Measurements from ENCODE around the gene NT5M.

Gene NT5M

DNA sequence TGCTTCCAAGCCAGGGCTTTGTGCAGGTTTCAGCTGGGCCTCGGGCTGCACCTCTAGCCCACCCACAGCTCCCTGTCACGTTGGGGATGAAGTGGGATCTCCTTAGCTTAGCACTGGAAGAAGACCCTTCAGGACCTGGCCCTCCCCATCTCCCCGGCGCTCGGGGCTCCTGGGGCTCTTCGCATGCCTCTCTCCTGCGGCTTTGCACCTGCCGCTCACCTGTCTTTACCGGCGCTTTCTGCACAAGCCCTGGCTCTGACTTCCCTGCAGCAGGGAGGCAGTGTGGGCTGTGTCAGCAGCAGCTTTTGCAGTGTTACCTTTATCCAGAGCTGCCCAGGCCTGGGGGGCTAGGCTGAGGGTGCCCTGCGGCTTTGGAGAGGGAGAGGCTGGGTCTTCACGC is 52.3 kb downstream of the NT5M start:
- no peak for DNase-seq (ENCODE audit: low read depth, low spot score)

DNA sequence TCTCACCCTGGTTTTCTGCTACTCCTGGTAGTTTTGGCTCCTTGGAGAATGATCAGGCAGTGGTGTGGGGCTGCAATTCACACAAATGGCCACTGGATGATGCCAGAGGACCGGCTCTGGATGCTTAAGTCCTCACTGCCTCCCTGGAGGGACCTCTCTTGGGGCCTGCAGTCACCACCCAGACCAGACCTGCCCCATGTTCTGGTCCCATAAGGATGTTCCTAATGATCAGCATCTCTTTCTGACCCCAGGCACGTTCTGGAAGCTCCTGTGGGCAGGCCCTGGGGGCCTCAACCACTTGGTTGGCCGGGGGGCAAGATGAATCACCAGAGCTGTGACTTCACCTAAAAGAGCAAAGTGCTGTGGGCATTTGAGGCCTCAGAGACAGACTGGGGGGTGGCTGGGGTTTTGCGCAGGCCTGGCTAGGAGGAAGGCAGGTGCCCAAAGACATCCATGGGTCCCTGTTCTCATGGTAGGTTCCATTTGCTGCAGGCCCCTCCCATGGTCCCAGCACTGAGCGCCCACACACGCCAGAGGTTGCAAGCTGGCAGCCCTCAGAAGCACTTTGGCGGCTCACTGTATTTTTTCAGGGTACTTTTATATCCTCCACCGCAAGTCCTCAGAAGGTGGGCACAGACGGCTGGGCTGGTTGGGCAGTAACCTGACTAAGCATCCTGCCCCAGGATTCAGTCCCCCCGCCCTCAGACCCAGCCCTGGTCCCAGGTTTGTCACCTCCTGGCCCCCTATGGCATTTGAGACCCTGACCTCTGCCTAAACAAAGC is 53.2 kb downstream of the NT5M start:
- DNase-seq (ENCODE audit: low read depth, low spot score) = peak; percentile 32

DNA sequence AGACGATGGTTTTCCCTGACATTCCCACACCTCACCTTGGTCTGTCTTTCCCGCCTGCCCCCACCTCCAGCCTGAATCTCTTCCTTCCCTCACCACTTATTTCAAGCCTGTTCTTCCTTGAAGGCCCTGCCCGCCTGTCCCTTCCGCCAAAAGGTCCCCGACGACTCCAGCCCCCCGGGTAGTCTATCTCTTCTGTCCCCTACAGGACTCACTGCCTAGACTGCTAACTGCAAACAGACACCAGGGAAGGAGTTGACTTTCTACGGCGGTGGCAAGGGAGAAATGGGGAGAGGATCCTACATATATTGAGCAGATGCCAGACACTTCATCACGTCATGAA is 53.7 kb downstream of the NT5M start:
- no peak for DNase-seq (ENCODE audit: low read depth, low spot score)

- no peak for DNase-seq (ENCODE audit: low read depth, low spot score)
Observed at GRCh38 chr17:17358060-17358751, 55.0 kb downstream of the NT5M start.

DNA sequence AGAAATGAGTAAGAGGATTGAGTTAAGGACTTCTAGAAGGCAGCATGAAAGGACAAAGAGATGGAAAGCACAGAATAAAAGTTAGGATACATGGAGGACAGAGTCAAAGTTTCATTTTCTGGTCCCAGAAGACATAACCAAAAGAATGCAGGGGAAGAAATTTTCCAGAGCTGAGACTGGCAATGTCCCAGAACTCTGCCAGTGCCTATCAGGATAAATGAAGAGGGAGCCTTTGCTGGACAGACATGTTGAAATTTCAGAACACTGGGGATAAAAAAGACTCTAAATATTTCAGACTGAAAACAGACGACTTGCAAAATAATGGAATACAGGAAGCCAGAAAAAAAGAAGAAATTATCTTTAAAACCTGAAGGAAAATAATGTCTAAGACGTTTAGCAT is 55.7 kb downstream of the NT5M start:
- DNase-seq (ENCODE audit: low read depth, low spot score) = no peak

GRCh38 chr17:17359271-17359670 is 56.1 kb downstream of the NT5M start:
- DNase-seq (ENCODE audit: low read depth, low spot score) = no peak

GRCh38 chr17:17360087-17360730 is 57.0 kb downstream of the NT5M start:
- DNase-seq (ENCODE audit: low read depth, low spot score) = no peak

DNA sequence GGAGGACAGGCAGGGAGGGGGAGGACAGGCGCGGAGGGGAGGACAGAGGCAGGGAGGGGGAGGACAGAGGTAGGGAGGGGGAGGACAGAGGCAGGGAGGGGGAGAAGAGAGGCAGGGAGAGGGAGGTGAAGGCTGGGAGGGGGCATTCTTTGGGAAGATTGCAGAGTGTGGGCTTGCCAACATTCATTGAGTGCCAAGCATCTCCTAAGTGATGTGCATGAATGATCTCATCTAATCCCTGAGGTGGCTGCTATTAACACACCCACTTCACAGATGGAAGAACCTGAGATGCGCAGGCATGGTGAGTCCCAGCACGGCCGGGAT is 58.3 kb downstream of the NT5M start:
- DNase-seq (ENCODE audit: low read depth, low spot score) = no peak

DNA sequence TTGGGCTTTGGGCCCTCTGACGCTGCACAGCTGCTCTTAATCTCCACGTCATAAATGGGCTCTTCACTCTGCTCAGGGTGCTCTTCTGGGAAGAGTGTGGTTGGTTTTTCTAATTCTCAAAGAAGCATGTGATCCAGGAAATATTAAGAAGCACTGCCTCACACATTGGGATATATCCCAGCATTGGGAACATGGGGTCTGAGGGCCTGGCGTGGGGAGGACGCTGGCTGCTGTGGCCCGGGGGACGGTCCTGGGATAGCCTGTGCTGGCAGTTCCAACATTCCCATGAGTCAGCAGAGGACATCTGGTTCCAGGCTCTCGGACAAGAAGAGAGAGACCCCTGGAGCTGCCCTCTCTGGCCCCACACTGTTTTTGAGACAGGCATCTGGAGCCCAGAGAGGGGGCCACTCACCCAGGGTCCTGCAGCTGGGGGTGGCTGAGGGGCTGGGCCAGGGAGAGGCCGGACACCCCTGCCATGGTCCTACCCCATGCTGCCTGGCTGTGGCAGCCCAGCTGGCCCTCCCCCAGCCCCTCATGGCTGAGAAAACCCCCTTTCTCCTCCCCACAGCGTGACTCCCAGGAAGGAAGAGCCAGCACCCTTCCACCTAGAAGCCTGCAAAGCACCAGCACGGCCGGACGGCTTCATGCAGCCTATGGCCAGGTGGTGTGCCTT is 58.8 kb downstream of the NT5M start:
- no peak for DNase-seq (ENCODE audit: low read depth, low spot score)

- DNase-seq (ENCODE audit: low read depth, low spot score) = no peak
Observed at GRCh38 chr17:17362540-17362930, 59.4 kb downstream of the NT5M start.

GRCh38 chr17:17363638-17364337 is 60.6 kb downstream of the NT5M start:
- DNase-seq (ENCODE audit: low read depth, low spot score) = no peak

GRCh38 chr17:17364338-17364667 is 61.1 kb downstream of the NT5M start:
- no peak for DNase-seq (ENCODE audit: low read depth, low spot score)

GRCh38 chr17:17365476-17366110 is 62.4 kb downstream of the NT5M start:
- DNase-seq (ENCODE audit: low read depth, low spot score) = no peak

DNA sequence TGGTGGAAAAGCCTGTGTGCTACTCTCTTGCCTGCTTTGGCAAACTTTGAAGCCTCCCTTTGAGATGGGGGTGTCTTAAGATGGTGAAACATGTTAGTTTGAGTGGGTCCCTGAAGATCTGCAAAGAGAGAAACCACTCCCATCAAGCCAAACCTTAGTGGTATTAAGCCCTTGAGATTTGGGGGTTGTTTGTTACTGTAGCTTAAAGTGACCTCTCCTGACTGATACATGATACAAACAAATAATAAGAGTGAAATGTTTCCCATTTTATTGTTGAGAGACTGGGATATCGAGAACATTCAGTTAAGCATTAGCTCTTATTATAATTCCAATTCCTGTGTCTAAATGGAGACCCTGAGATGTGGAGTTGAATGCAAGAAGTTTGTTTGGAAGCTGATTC is 63.1 kb downstream of the NT5M start:
- no peak for DNase-seq (ENCODE audit: low read depth, low spot score)

DNA sequence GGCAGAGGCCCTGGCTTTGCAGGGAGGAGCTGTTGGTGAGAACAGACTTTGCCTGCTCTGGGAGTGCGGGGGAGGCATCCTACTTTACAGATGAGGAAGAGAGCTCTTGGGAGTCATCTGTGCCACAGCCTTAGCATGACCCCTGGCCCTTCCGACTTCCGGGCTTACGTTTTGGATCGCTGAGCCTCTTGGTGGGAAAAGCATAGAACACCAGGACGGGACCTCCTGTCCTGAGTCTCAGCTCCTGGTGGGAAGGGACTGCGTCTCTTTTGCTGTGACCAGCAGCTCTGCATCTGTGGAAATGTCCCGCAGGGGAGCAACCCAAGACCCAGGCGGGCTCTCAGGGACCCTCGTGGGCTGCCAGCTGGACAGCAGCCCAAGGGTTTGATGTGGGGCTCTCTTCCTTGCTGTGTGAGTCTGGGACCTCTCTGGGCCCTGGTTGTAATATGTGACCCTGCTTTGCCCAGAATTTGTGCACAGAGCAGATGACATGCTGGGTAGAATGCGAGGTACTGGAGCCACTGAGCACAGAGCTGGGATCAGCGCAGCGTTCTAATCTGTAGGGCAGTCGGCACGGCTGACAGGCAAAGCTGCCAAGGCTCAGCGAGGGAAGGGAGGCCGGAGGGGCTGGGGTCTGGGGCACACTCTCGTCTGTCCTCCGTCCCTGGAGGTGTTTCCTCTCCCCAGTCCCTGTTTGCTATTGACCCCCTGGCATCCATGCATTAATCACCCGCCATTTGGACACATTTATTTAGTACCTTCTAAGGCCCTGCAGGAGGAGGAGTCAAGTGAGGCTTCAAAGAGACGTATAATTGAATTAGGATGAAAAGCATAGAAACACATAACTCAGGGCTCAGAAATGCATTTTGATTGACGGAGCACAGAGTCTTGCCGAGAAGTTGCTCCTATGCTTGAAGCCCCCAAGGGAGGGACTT is 64.0 kb downstream of the NT5M start:
- DNase-seq (ENCODE audit: low read depth, low spot score) = no peak

- no peak for DNase-seq (ENCODE audit: low read depth, low spot score)
Observed at GRCh38 chr17:17367931-17368330, 64.8 kb downstream of the NT5M start.

GRCh38 chr17:17370711-17371110 is 67.5 kb downstream of the NT5M start:
- no peak for DNase-seq (ENCODE audit: low read depth, low spot score)

DNA sequence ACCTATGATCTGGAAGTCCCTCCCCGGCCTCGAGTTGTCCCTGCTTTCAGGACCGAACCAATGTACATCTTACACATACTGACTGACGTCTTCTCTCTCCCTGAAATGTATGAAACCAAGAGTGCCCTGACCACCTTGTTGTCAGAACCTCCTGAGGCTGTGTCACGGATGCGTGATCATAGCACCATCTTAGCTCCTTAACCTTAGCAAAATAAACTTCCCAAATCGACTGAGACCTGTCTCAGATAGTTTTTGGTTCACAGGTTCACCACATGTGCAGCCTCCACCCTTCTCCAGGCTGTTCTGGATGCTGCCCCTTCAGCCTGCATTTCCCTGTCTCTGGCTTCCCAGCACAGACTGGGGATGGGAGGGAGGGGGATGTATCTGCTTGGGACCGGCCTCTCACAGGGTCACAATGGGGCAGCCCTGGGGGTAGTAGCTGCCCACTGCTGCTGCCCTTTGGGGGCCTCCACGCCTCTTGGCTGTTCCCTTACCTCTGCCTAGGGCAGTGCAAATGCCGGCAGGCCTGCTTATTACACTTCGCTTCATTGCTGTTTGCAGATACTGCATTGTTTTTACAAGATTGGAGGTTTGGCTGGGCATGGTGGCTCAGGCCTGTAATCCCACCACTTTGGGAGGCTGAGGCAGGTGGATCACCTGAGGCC is 69.8 kb downstream of the NT5M start:
- no peak for DNase-seq (ENCODE audit: low read depth, low spot score)

GRCh38 chr17:17375841-17376240 is 72.7 kb downstream of the NT5M start:
- DNase-seq (ENCODE audit: low read depth, low spot score) = no peak

- no peak for DNase-seq (ENCODE audit: low read depth, low spot score)
Observed at GRCh38 chr17:17376362-17376761, 73.2 kb downstream of the NT5M start.

Measured in activated CD4-positive, CD25-positive, alpha-beta regulatory T cell treated with anti-CD3 and anti-CD28 coated beads, Interleukin-2, amount 50 U/mL, for 16 hours (primary cell).